PC-9 (cell line): ENCODE measurements around the gene RNU1-4.
"Not testable (repeated sequence)": the region's sequence is repeated elsewhere in the genome, so short reads cannot be mapped to it uniquely, and the experiment has no call there.

Experiments
- CTCF ChIP-seq: fragments of 200-600 bp; sonication (generic); conservative IDR thresholded peaks from 2 replicates; pipeline ENCODE4 v1.6.1; 2017; ENCODE audit warnings: mixed run types, antibody characterized with exemption, mild to moderate bottlenecking, moderate library complexity
- EZH2 ChIP-seq: fragments of 200-600 bp; sonication (generic); IDR thresholded peaks from 2 replicates; pipeline ENCODE4 v1.8.0; 2017; ENCODE audit warnings: antibody characterized with exemption, low read depth

GRCh38 chr1:16692717-16693448, 47.4 kb upstream of the RNU1-4 start:
- TF ChIP-seq CTCF, EZH2: not testable (repeated sequence)
